DND-41 (cell line): ENCODE data around the gene SLC5A4.
"Not testable (repeated sequence)": the region's sequence is repeated elsewhere in the genome, so short reads cannot be mapped to it uniquely, and the experiment has no call there.

Experiments
- ATAC-seq: fragments of 200-7000 bp; cut with Tn5 transposase; 3 replicates; pipeline ENCODE4 v1.9.1; 2021; ENCODE audit warnings: low read depth; ENCODE audit not compliant: insufficient read depth
- DNase-seq: peaks from one replicate; pipeline ENCODE4 v3.0.0-alpha.2; 2020
- H2AFZ ChIP-seq: 2 replicates; pipeline ENCODE4 v1.6.0; 2012; ENCODE audit warnings: low read depth, low read length
- H3K27ac ChIP-seq: 2 replicates; pipeline ENCODE4 v1.5.1; 2012; ENCODE audit warnings: low read length, inconsistent platforms
- H3K27me3 ChIP-seq: fragments of 200-600 bp; sonication (generic); 2 replicates; pipeline ENCODE4 v1.6.0; 2012; ENCODE audit warnings: low read length, mild to moderate bottlenecking, inconsistent platforms; ENCODE audit not compliant: insufficient read depth, poor library complexity
- H3K36me3 ChIP-seq: 2 replicates; pipeline ENCODE4 v1.5.1; 2012; ENCODE audit warnings: low read length, inconsistent platforms; ENCODE audit not compliant: insufficient read depth
- H3K4me1 ChIP-seq: 2 replicates; pipeline ENCODE4 v1.5.1; 2012; ENCODE audit warnings: mild to moderate bottlenecking, low read length; ENCODE audit not compliant: insufficient read depth
- H3K4me2 ChIP-seq: 2 replicates; pipeline ENCODE4 v1.6.0; 2012; ENCODE audit warnings: mild to moderate bottlenecking, moderate library complexity, low read length, inconsistent platforms; ENCODE audit not compliant: insufficient read depth
- H3K4me3 ChIP-seq, 2 experiments: fragments of 200-600 bp in 1 of 2; shearing (Covaris generic) in 1 of 2; 2 replicates each; pipeline ENCODE4 v1.5.1; 2012 to 2016; ENCODE audit warnings: inconsistent platforms in 2 of 2, low read length in 2 of 2, mild to moderate bottlenecking in 2 of 2, low read depth in 1 of 2, moderate library complexity in 1 of 2
- H3K79me2 ChIP-seq: 2 replicates; pipeline ENCODE4 v1.6.0; 2012; ENCODE audit warnings: low read length, inconsistent platforms; ENCODE audit not compliant: insufficient read depth
- H3K9ac ChIP-seq: 2 replicates; pipeline ENCODE4 v1.6.0; 2012; ENCODE audit warnings: low read depth, mild to moderate bottlenecking, inconsistent platforms, low read length, moderate library complexity
- H3K9me3 ChIP-seq: 2 replicates; pipeline ENCODE4 v1.5.1; 2012; ENCODE audit warnings: low read length, moderate library complexity, mild to moderate bottlenecking, inconsistent platforms; ENCODE audit not compliant: insufficient read depth, severe bottlenecking
- H4K20me1 ChIP-seq: 2 replicates; pipeline ENCODE4 v1.6.0; 2012; ENCODE audit warnings: low read length; ENCODE audit not compliant: insufficient read depth
- CTCF ChIP-seq: IDR thresholded peaks from 2 replicates; pipeline ENCODE4 v1.5.1; 2012; ENCODE audit warnings: borderline replicate concordance, low read length, moderate library complexity, mild to moderate bottlenecking; ENCODE audit not compliant: poor library complexity, severe bottlenecking; ENCODE audit errors: extremely low read depth
- EZH2 ChIP-seq: IDR thresholded peaks from 3 replicates; pipeline ENCODE4 v1.6.1; 2012; ENCODE audit warnings: borderline replicate concordance, low read depth, mild to moderate bottlenecking, moderate library complexity, low read length, inconsistent platforms; ENCODE audit not compliant: severe bottlenecking

SLC5A4 gene

GRCh38 chr22:32267011-32267410, 11.9 kb upstream of the SLC5A4 start:
- H3K27me3 ChIP-seq, result no peaks in the 10 kb centered on the region
- H2AFZ ChIP-seq, result no peak overlapping the region

GRCh38 chr22:32265882-32266767, 11.0 kb upstream of the SLC5A4 start:
- peak overlapping the region; percentile 43; the same call in 1 of the 2 replicates for H3K4me2 ChIP-seq
- H3K27ac ChIP-seq, result no peak overlapping the region
- no peak overlapping the region for H2AFZ ChIP-seq
- H3K9me3 ChIP-seq, result no peaks in the 10 kb centered on the region
- H3K27me3 ChIP-seq, result no peaks in the 10 kb centered on the region
- ATAC-seq, result peak; percentile 85
- H3K36me3 ChIP-seq, result no peaks in the 10 kb centered on the region
- no peaks in the 10 kb centered on the region for H3K79me2 ChIP-seq
- H3K4me3 ChIP-seq, result no peak overlapping the region
- no peak overlapping the region for H3K9ac ChIP-seq
- TF ChIP-seq CTCF, result peak; percentile 92
- no peak for TF ChIP-seq EZH2
- peak; percentile 67 for DNase-seq
- H3K4me1 ChIP-seq, result no peaks in the 10 kb centered on the region; the same call in 1 of the 2 replicates
- no peaks in the 10 kb centered on the region; the same call in 1 of the 2 replicates for H4K20me1 ChIP-seq

More at GRCh38 chr22:32267011-32267410, 11.9 kb upstream of the SLC5A4 start:
- H3K9me3 ChIP-seq, result no peaks in the 10 kb centered on the region
- no peak overlapping the region for H3K9ac ChIP-seq
- H4K20me1 ChIP-seq, result no peaks in the 10 kb centered on the region; the same call in 1 of the 2 replicates
- H3K79me2 ChIP-seq, result no peaks in the 10 kb centered on the region
- no peaks in the 10 kb centered on the region; the same call in 1 of the 2 replicates for H3K4me1 ChIP-seq
- TF ChIP-seq EZH2, result no peak
- H3K4me2 ChIP-seq, result no peak overlapping the region
- no peak overlapping the region for H3K4me3 ChIP-seq
- H3K27ac ChIP-seq, result no peak overlapping the region
- DNase-seq (no peak), ATAC-seq (no peak)
- H3K36me3 ChIP-seq, result no peaks in the 10 kb centered on the region

- not testable (repeated sequence) for H3K36me3 ChIP-seq, ATAC-seq, H4K20me1 ChIP-seq, DNase-seq, H3K4me1 ChIP-seq, H3K9ac ChIP-seq, H2AFZ ChIP-seq, H3K4me3 ChIP-seq, H3K79me2 ChIP-seq, H3K27ac ChIP-seq, H3K4me2 ChIP-seq, H3K9me3 ChIP-seq, H3K27me3 ChIP-seq
Observed at GRCh38 chr22:32263678-32264077, 8.5 kb upstream of the SLC5A4 start.

- Histone ChIP-seq H3K27me3 (peaks cover 11% of the 10 kb centered on the region), H3K4me1 (no peaks in the 10 kb centered on the region; the same call in 1 of the 2 replicates), H3K27ac (no peak overlapping the region), H3K79me2 (no peaks in the 10 kb centered on the region), H3K4me2 (no peak overlapping the region), H2AFZ (no peak overlapping the region), H3K9ac (no peak overlapping the region), H3K36me3 (no peaks in the 10 kb centered on the region), H3K4me3 (no peak overlapping the region), H4K20me1 (no peaks in the 10 kb centered on the region), H3K9me3 (no peaks in the 10 kb centered on the region)
- no peak for TF ChIP-seq CTCF
- TF ChIP-seq EZH2, result no peak
- no peak for ATAC-seq
- DNase-seq, result no peak
Observed at GRCh38 chr22:32261306-32261705, 6.2 kb upstream of the SLC5A4 start.
